WTC11 (cell line): ENCODE measurements around the gene TAS2R31. TPM values are rescaled to one million over a fixed set of nuclear protein-coding genes. Genes with fewer than 3 reads are reported as not detected.

ENCODE experiments used
- ATAC-seq: fragments of 200-7000 bp; cut with Tn5 transposase; 2 replicates; pipeline ENCODE4 v1.10.0; 2021; ENCODE audit warnings: mild to moderate bottlenecking, moderate library complexity
- CTCF ChIA-PET: fragments of 300-600 bp; sonication (Branson Sonifier 250); formaldehyde crosslinking; loops from one replicate; lab custom pipeline; 2021; ENCODE audit warnings: antibody characterized with exemption; lab: Charles Lee
- POLR2A ChIA-PET: fragments of 350-600 bp; sonication (Branson Sonifier 250); formaldehyde crosslinking; loops from one replicate; lab custom pipeline; 2021; ENCODE audit warnings: antibody characterized with exemption; lab: Charles Lee
- DNase-seq: peaks from one replicate; pipeline ENCODE4 v3.0.0; 2021; ENCODE audit warnings: low spot score
- H3K27ac Mint-ChIP-seq: 2 replicates; pipeline ENCODE4 v1.8.0; 2021; ENCODE audit warnings: mixed read lengths
- H3K27me3 Mint-ChIP-seq: 2 replicates; pipeline ENCODE4 v1.8.0; 2021; ENCODE audit warnings: low read depth, mild to moderate bottlenecking, moderate library complexity, mixed read lengths
- H3K36me3 Mint-ChIP-seq: 2 replicates; pipeline ENCODE4 v1.8.0; 2021; ENCODE audit warnings: mixed read lengths
- H3K4me1 Mint-ChIP-seq: 2 replicates; pipeline ENCODE4 v1.8.0; 2022; ENCODE audit warnings: mixed read lengths
- H3K4me3 Mint-ChIP-seq: 2 replicates; pipeline ENCODE4 v1.8.0; 2021; ENCODE audit warnings: mild to moderate bottlenecking, moderate library complexity, mixed read lengths
- H3K9me3 Mint-ChIP-seq: 2 replicates; pipeline ENCODE4 v1.8.0; 2021; ENCODE audit warnings: mixed read lengths
- CBFB ChIP-seq: sonication (generic); formaldehyde crosslinking; IDR thresholded peaks from 2 replicates; pipeline ENCODE4 v1.8.1; 2022; ENCODE audit warnings: mild to moderate bottlenecking, low read depth, missing genetic modification reagents
- CDX4 ChIP-seq: fragments of 250-450 bp; sonication (Bioruptor Pico); IDR thresholded peaks from 2 replicates; pipeline ENCODE4 v1.9.0; 2021; ENCODE audit warnings: moderate library complexity, mild to moderate bottlenecking, inconsistent platforms, borderline replicate concordance
- CREM ChIP-seq: sonication (generic); formaldehyde crosslinking; IDR thresholded peaks from 2 replicates; pipeline ENCODE4 v1.8.1; 2022; ENCODE audit warnings: mild to moderate bottlenecking, missing genetic modification reagents, moderate library complexity
- E2F1 ChIP-seq: sonication (generic); formaldehyde crosslinking; IDR thresholded peaks from 2 replicates; pipeline ENCODE4 v1.8.0; 2022; ENCODE audit warnings: mild to moderate bottlenecking, missing genetic modification reagents
- ETV6 ChIP-seq: sonication (generic); formaldehyde crosslinking; IDR thresholded peaks from 2 replicates; pipeline ENCODE4 v1.8.1; 2022; ENCODE audit warnings: mild to moderate bottlenecking, missing genetic modification reagents
- FOXP4 ChIP-seq: sonication (generic); formaldehyde crosslinking; IDR thresholded peaks from 2 replicates; pipeline ENCODE4 v1.8.0; 2022; ENCODE audit warnings: mild to moderate bottlenecking, missing genetic modification reagents
- HMGA2 ChIP-seq: fragments of 250-450 bp; sonication (Bioruptor Pico); IDR thresholded peaks from 2 replicates; pipeline ENCODE4 v1.4.0; 2021; ENCODE audit warnings: mild to moderate bottlenecking, moderate library complexity
- JUN ChIP-seq: sonication (generic); formaldehyde crosslinking; IDR thresholded peaks from 2 replicates; pipeline ENCODE4 v1.8.0; 2023; ENCODE audit warnings: mild to moderate bottlenecking, missing genetic modification reagents
- KAT7 ChIP-seq: sonication (generic); formaldehyde crosslinking; IDR thresholded peaks from 2 replicates; pipeline ENCODE4 v1.8.1; 2023; ENCODE audit warnings: missing genetic modification reagents, mild to moderate bottlenecking, borderline replicate concordance
- MAX ChIP-seq: sonication (generic); formaldehyde crosslinking; IDR thresholded peaks from 2 replicates; pipeline ENCODE4 v1.8.0; 2022; ENCODE audit warnings: mild to moderate bottlenecking, missing genetic modification reagents
- NFE2L1 ChIP-seq: sonication (generic); formaldehyde crosslinking; IDR thresholded peaks from 2 replicates; pipeline ENCODE4 v1.8.1; 2023; ENCODE audit warnings: missing genetic modification reagents
- NR2C2 ChIP-seq: sonication (generic); formaldehyde crosslinking; IDR thresholded peaks from 2 replicates; pipeline ENCODE4 v1.8.0; 2022; ENCODE audit warnings: mild to moderate bottlenecking, missing genetic modification reagents
- RELA ChIP-seq: sonication (generic); formaldehyde crosslinking; IDR thresholded peaks from 2 replicates; pipeline ENCODE4 v1.8.1; 2022; ENCODE audit warnings: missing genetic modification reagents, mild to moderate bottlenecking, borderline replicate concordance
- SMAD4 ChIP-seq: sonication (generic); formaldehyde crosslinking; IDR thresholded peaks from 2 replicates; pipeline ENCODE4 v1.8.0; 2022; ENCODE audit warnings: mild to moderate bottlenecking, missing genetic modification reagents
- STAT6 ChIP-seq: sonication (generic); formaldehyde crosslinking; conservative IDR thresholded peaks from 2 replicates; pipeline ENCODE4 v1.8.1; 2023; ENCODE audit warnings: mild to moderate bottlenecking, low read depth, missing genetic modification reagents, moderate library complexity
- TCF7 ChIP-seq: sonication (generic); formaldehyde crosslinking; IDR thresholded peaks from 2 replicates; pipeline ENCODE4 v1.8.0; 2022; ENCODE audit warnings: mild to moderate bottlenecking, low read depth, missing genetic modification reagents, moderate library complexity
- TEAD4 ChIP-seq: sonication (generic); formaldehyde crosslinking; IDR thresholded peaks from 2 replicates; pipeline ENCODE4 v1.8.0; 2022; ENCODE audit warnings: mild to moderate bottlenecking, missing genetic modification reagents
- TP53 ChIP-seq: sonication (generic); formaldehyde crosslinking; IDR thresholded peaks from 2 replicates; pipeline ENCODE4 v1.8.1; 2023; ENCODE audit warnings: mild to moderate bottlenecking, missing genetic modification reagents
- ZBTB21 ChIP-seq: sonication (generic); formaldehyde crosslinking; IDR thresholded peaks from 2 replicates; pipeline ENCODE4 v1.8.1; 2023; ENCODE audit warnings: mild to moderate bottlenecking, missing genetic modification reagents, borderline replicate concordance
- ZMAT4 ChIP-seq: fragments of 250-450 bp; sonication (Bioruptor Pico); IDR thresholded peaks from 2 replicates; pipeline ENCODE4 v1.9.0; 2021; ENCODE audit warnings: mild to moderate bottlenecking
- ZNF416 ChIP-seq: fragments of 250-450 bp; sonication (Bioruptor Pico); IDR thresholded peaks from 2 replicates; pipeline ENCODE4 v1.9.0; 2021; ENCODE audit warnings: mild to moderate bottlenecking, inconsistent platforms
- ZNF425 ChIP-seq: fragments of 250-450 bp; sonication (Bioruptor Pico); conservative IDR thresholded peaks from 2 replicates; pipeline ENCODE4 v1.9.0; 2021; ENCODE audit warnings: mild to moderate bottlenecking
- ZNF532 ChIP-seq: fragments of 250-450 bp; sonication (Bioruptor Pico); IDR thresholded peaks from 2 replicates; pipeline ENCODE4 v1.9.0; 2021; ENCODE audit warnings: mild to moderate bottlenecking, borderline replicate concordance
- ZNF671 ChIP-seq: fragments of 250-450 bp; sonication (Bioruptor Pico); IDR thresholded peaks from 2 replicates; pipeline ENCODE4 v1.8.0; 2021; ENCODE audit warnings: mild to moderate bottlenecking
- total RNA-seq: library from RNA; stranded (reverse); gene quantifications from 3 replicates; pipeline ENCODE4 v1.2.3, GENCODE V29; 2021

The TAS2R31 gene
- total RNA-seq, 1 experiment from 2014 or later: 1.9 TPM

GRCh38 chr12:11069854-11070365, 38.7 kb upstream of the TAS2R31 start:
- POLR2A ChIA-PET: interaction anchor here (0.6 kb wide), 1 partner anchor 56 kb away, joined by 3 read pairs; no protein-coding TSS in a partner anchor

GRCh38 chr12:11067514-11067913, 36.3 kb upstream of the TAS2R31 start:
- Mint-ChIP-seq H3K27ac (no peak overlapping the region), H3K9me3 (0 out of 2 replicates have a peak, but pooled peaks cover 5% of the 10 kb centered on the region), H3K4me3 (no peak overlapping the region), H3K36me3 (no peaks in the 10 kb centered on the region), H3K4me1 (peaks cover 17% of the 10 kb centered on the region), H3K27me3 (peaks cover 14% of the 10 kb centered on the region)
- no peak for ATAC-seq
- DNase-seq: no peak
- POLR2A ChIA-PET: no interaction called here
- CTCF ChIA-PET: no interaction called here
- no peak for TF ChIP-seq HMGA2
- no peak for TF ChIP-seq NR2C2
- no peak for TF ChIP-seq ZNF425
- TF ChIP-seq NFE2L1: no peak
- TF ChIP-seq STAT6: no peak
- TF ChIP-seq FOXP4: no peak
- no peak for TF ChIP-seq SMAD4 (CRISPR knock-in tag)
- TF ChIP-seq JUN (CRISPR knock-in tag): no peak
- TF ChIP-seq ZNF532 (CRISPR knock-in tag): no peak
- no peak for TF ChIP-seq CREM
- TF ChIP-seq RELA (CRISPR knock-in tag): no peak
- no peak for TF ChIP-seq ZMAT4 (CRISPR knock-in tag)

More at GRCh38 chr12:11069854-11070365, 38.7 kb upstream of the TAS2R31 start:
- DNase-seq: no peak
- TF ChIP-seq MAX (CRISPR knock-in tag) (no peak), ZBTB21 (CRISPR knock-in tag) (no peak), KAT7 (CRISPR knock-in tag) (no peak), ETV6 (CRISPR knock-in tag) (no peak), CBFB (CRISPR knock-in tag) (no peak), TEAD4 (CRISPR knock-in tag) (no peak), CDX4 (CRISPR knock-in tag) (no peak), TP53 (CRISPR knock-in tag) (no peak), TCF7 (CRISPR knock-in tag) (no peak), ZNF671 (no peak), ZNF416 (CRISPR knock-in tag) (no peak), E2F1 (CRISPR knock-in tag) (no peak)
- peaks cover 24% of the 10 kb centered on the region for H3K27me3 Mint-ChIP-seq
- no peaks in the 10 kb centered on the region for H3K36me3 Mint-ChIP-seq
- H3K4me1 Mint-ChIP-seq: peaks cover 17% of the 10 kb centered on the region
- H3K9me3 Mint-ChIP-seq: 0 out of 2 replicates have a peak, but pooled peaks cover 5% of the 10 kb centered on the region
- ATAC-seq: no peak
- CTCF ChIA-PET: interaction anchor here (0.6 kb wide), 1 partner anchor 112 kb away, joined by 3 read pairs; no protein-coding TSS in a partner anchor
- no peak overlapping the region for H3K27ac Mint-ChIP-seq
- H3K4me3 Mint-ChIP-seq: no peak overlapping the region
